ENCODE data around the gene MAP4K1. TPM values are rescaled to one million over a fixed set of nuclear protein-coding genes. Genes with fewer than 3 reads are reported as not detected.

MAP4K1 gene
- total RNA-seq, 2 donors from 2014 or later: 12.3 to 17.8 TPM

DNA sequence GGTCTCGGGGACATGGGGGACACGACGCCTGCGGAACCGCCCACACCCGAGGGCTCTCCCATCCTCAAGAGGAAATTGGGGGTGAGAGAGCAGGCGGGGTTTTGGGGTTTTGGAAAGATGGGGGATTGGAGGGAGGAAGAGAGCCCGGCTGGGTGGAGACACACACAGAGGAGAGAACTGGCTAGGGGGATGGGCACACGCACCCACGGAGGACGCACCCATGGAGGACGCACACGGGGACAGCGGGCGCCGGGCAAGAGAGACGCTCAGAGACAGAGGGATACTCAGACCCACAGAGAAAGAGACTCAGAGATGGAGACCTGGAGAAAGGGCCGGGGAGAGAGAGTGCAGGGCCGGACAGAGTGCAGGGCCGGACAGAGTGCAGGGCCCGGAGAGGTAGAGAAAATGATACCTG lies 52.1 kb downstream of the MAP4K1 start:
- TF ChIP-seq, protein P1, sequence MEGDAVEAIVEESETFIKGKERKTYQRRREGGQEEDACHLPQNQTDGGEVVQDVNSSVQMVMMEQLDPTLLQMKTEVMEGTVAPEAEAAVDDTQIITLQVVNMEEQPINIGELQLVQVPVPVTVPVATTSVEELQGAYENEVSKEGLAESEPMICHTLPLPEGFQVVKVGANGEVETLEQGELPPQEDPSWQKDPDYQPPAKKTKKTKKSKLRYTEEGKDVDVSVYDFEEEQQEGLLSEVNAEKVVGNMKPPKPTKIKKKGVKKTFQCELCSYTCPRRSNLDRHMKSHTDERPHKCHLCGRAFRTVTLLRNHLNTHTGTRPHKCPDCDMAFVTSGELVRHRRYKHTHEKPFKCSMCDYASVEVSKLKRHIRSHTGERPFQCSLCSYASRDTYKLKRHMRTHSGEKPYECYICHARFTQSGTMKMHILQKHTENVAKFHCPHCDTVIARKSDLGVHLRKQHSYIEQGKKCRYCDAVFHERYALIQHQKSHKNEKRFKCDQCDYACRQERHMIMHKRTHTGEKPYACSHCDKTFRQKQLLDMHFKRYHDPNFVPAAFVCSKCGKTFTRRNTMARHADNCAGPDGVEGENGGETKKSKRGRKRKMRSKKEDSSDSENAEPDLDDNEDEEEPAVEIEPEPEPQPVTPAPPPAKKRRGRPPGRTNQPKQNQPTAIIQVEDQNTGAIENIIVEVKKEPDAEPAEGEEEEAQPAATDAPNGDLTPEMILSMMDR (conservative IDR thresholded peaks at IDR 0.05): no peak
- H3K36me3 Mint-ChIP-seq (ENCODE audit: low read depth): no peaks in the 10 kb centered on the region
- Histone ChIP-seq H3K9me3 (ENCODE audit: control insufficient read depth, low read length) (no peaks in the 10 kb centered on the region), H3K27ac (ENCODE audit: low read depth, low read length) (no peak overlapping the region), H3K4me1 (ENCODE audit: control insufficient read depth, insufficient read depth, low read length) (no peaks in the 10 kb centered on the region), H3K4me3 (ENCODE audit: low read length) (no peak overlapping the region), H3K36me3 (ENCODE audit: control insufficient read depth, insufficient read depth, low read length) (no peaks in the 10 kb centered on the region), H3K9ac (ENCODE audit: extremely low read depth, low read length, poor library complexity, severe bottlenecking) (no peak overlapping the region), H3K27me3 (ENCODE audit: control insufficient read depth, insufficient read depth, low read length, poor library complexity, severe bottlenecking) (peaks cover 17% of the 10 kb centered on the region)
- H3K27ac Mint-ChIP-seq: no peak overlapping the region
- H3K27me3 Mint-ChIP-seq (ENCODE audit: insufficient read depth): peaks cover 31% of the 10 kb centered on the region
- H3K9me3 Mint-ChIP-seq: no peaks in the 10 kb centered on the region
- WGBS, 2 experiments (ENCODE audit: insufficient coverage in 1 of 2, insufficient read length in 1 of 2): 85 to 90% methylated on average over 19 to 21 of the region's 21 CpGs
- no peaks in the 10 kb centered on the region for H3K4me1 Mint-ChIP-seq
- H3K4me3 Mint-ChIP-seq: peak overlapping the region; percentile 21
- DNase-seq: no peak

DNA sequence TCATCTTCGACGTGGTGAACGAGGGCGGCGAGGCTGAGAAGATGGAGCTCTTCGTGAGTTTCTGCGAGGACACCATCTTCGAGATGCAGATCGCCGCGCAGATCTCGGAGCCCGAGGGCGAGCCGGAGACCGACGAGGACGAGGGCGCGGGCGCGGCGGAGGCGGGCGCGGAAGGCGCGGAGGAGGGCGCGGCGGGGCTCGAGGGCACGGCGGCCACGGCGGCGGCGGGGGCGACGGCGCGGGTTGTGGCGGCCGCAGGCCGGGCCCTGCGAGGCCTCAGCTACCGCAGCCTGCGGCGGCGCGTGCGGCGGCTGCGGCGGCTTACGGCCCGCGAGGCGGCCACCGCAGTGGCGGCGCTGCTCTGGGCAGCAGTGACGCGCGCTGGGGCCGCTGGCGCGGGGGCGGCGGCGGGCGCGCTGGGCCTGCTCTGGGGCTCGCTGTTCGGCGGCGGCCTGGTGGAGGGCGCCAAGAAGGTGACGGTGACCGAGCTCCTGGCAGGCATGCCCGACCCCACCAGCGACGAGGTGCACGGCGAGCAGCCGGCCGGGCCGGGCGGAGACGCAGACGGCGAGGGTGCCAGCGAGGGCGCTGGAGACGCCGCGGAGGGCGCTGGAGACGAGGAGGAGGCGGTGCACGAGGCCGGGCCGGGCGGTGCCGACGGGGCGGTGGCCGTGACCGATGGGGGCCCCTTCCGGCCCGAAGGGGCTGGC lies 52.6 kb downstream of the MAP4K1 start:
- peak overlapping the region; percentile 42 for H3K4me3 Mint-ChIP-seq
- no peaks in the 10 kb centered on the region for H3K9me3 Mint-ChIP-seq
- WGBS, 2 experiments (ENCODE audit: insufficient coverage in 1 of 2, insufficient read length in 1 of 2): 24 to 30% methylated on average over 55 to 111 of the region's 111 CpGs
- DNase-seq: peak; percentile 69
- Histone ChIP-seq H3K27me3 (ENCODE audit: control insufficient read depth, insufficient read depth, low read length, poor library complexity, severe bottlenecking) (peaks cover 17% of the 10 kb centered on the region), H3K9ac (ENCODE audit: extremely low read depth, low read length, poor library complexity, severe bottlenecking) (no peak overlapping the region), H3K4me1 (ENCODE audit: control insufficient read depth, insufficient read depth, low read length) (no peaks in the 10 kb centered on the region), H3K27ac (ENCODE audit: low read depth, low read length) (no peak overlapping the region), H3K36me3 (ENCODE audit: control insufficient read depth, insufficient read depth, low read length) (no peaks in the 10 kb centered on the region), H3K9me3 (ENCODE audit: control insufficient read depth, low read length) (no peaks in the 10 kb centered on the region), H3K4me3 (ENCODE audit: low read length) (no peak overlapping the region)
- TF ChIP-seq, protein P1 (conservative IDR thresholded peaks at IDR 0.05): no peak
- H3K4me1 Mint-ChIP-seq: no peaks in the 10 kb centered on the region
- peaks cover 31% of the 10 kb centered on the region for H3K27me3 Mint-ChIP-seq (ENCODE audit: insufficient read depth)
- no peaks in the 10 kb centered on the region for H3K36me3 Mint-ChIP-seq (ENCODE audit: low read depth)
- H3K27ac Mint-ChIP-seq: no peak overlapping the region

DNA sequence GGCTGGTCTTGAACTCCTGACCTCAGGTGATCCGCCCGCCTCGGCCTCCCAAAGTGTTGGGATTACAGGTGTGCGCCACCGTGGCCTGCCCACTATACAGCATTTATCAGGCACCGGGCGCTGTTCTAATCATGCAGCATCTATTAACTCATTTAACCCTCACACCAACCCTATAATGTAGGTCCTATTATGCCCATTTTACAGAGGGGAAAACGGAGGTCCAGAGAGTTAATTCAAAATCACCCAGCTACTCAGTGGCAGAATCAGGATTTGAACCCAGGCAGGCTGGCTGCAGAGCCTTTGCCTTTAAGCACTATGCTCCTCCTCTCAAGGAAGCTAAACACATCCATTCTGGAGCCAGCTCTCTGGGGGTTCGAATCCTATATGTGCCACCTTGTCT lies 54.3 kb downstream of the MAP4K1 start:
- Histone ChIP-seq H3K36me3 (ENCODE audit: control insufficient read depth, insufficient read depth, low read length) (no peaks in the 10 kb centered on the region), H3K27me3 (ENCODE audit: control insufficient read depth, insufficient read depth, low read length, poor library complexity, severe bottlenecking) (peaks cover 17% of the 10 kb centered on the region), H3K9ac (ENCODE audit: extremely low read depth, low read length, poor library complexity, severe bottlenecking) (no peak overlapping the region), H3K4me3 (ENCODE audit: low read length) (no peak overlapping the region), H3K27ac (ENCODE audit: low read depth, low read length) (no peak overlapping the region), H3K9me3 (ENCODE audit: control insufficient read depth, low read length) (no peaks in the 10 kb centered on the region), H3K4me1 (ENCODE audit: control insufficient read depth, insufficient read depth, low read length) (no peaks in the 10 kb centered on the region)
- DNase-seq: no peak
- Mint-ChIP-seq H3K4me1 (no peaks in the 10 kb centered on the region), H3K9me3 (no peaks in the 10 kb centered on the region), H3K36me3 (ENCODE audit: low read depth) (no peaks in the 10 kb centered on the region), H3K27ac (no peak overlapping the region), H3K27me3 (ENCODE audit: insufficient read depth) (peaks cover 31% of the 10 kb centered on the region), H3K4me3 (no peak overlapping the region)
- TF ChIP-seq, protein P1 (conservative IDR thresholded peaks at IDR 0.05): no peak
- 96 to 97% methylated on average over 9 of the region's 9 CpGs for WGBS, 2 experiments (ENCODE audit: insufficient coverage in 1 of 2, insufficient read length in 1 of 2)
